Amniotic stem cell (primary cell): ENCODE measurements around the gene RBMS1.
"Not testable (repeated sequence)": the region's sequence is repeated elsewhere in the genome, so short reads cannot be mapped to it uniquely, and the experiment has no call there.

Experiments used
- DNase-seq: peaks from one replicate; lab custom pipeline; 2025; lab: John Stamatoyannopoulos, UW

Gene RBMS1

GRCh38 chr2:160433466-160434140, 60.0 kb downstream of the RBMS1 start:
- no peak for DNase-seq

GRCh38 chr2:160432633-160433032, 61.0 kb downstream of the RBMS1 start:
- DNase-seq = no peak

GRCh38 chr2:160431441-160431840, 62.2 kb downstream of the RBMS1 start:
- no peak for DNase-seq

- no peak for DNase-seq
These were observed 63.6 kb downstream of the RBMS1 start for GRCh38 chr2:160430001-160430344.

- peak; percentile 33 for DNase-seq
These were observed 64.2 kb downstream of the RBMS1 start for GRCh38 chr2:160429248-160430000.

GRCh38 chr2:160428405-160428763, 65.2 kb downstream of the RBMS1 start:
- no peak for DNase-seq

GRCh38 chr2:160427629-160428404, 65.8 kb downstream of the RBMS1 start:
- peak; percentile 6 for DNase-seq

GRCh38 chr2:160426604-160427003, 67.0 kb downstream of the RBMS1 start:
- no peak for DNase-seq

GRCh38 chr2:160425434-160426151, 68.0 kb downstream of the RBMS1 start:
- DNase-seq = no peak

GRCh38 chr2:160423126-160423525, 70.5 kb downstream of the RBMS1 start:
- no peak for DNase-seq

- not testable (repeated sequence) for DNase-seq
These were observed 71.7 kb downstream of the RBMS1 start for GRCh38 chr2:160421646-160422501.

GRCh38 chr2:160420711-160421110, 72.9 kb downstream of the RBMS1 start:
- DNase-seq = no peak

- DNase-seq = no peak
These were observed 73.7 kb downstream of the RBMS1 start for GRCh38 chr2:160419776-160420505.

- DNase-seq = no peak
These were observed 74.8 kb downstream of the RBMS1 start for GRCh38 chr2:160418853-160419252.

- no peak for DNase-seq
These were observed 75.2 kb downstream of the RBMS1 start for GRCh38 chr2:160418398-160418765.

- peak; percentile 41 for DNase-seq
These were observed 75.7 kb downstream of the RBMS1 start for GRCh38 chr2:160417745-160418397.

- DNase-seq = peak; percentile 31
These were observed 77.6 kb downstream of the RBMS1 start for GRCh38 chr2:160415991-160416390.

GRCh38 chr2:160411955-160412354, 81.7 kb downstream of the RBMS1 start:
- DNase-seq = no peak

- no peak for DNase-seq
These were observed 82.4 kb downstream of the RBMS1 start for GRCh38 chr2:160411167-160411566.

- DNase-seq = no peak
These were observed 84.1 kb downstream of the RBMS1 start for GRCh38 chr2:160409480-160409879.
